GM19468 (cell line): Measurements from ENCODE around the gene APP.

Source experiments
- ATAC-seq: cut with Tn5 transposase; IDR thresholded peaks from one replicate; pipeline ENCODE4 v1.9.1; 2021; ENCODE audit warnings: mild to moderate bottlenecking, moderate library complexity, moderate number of reproducible peaks; ENCODE audit not compliant: unreplicated experiment; ENCODE audit errors: extremely low read depth

The APP gene

DNA sequence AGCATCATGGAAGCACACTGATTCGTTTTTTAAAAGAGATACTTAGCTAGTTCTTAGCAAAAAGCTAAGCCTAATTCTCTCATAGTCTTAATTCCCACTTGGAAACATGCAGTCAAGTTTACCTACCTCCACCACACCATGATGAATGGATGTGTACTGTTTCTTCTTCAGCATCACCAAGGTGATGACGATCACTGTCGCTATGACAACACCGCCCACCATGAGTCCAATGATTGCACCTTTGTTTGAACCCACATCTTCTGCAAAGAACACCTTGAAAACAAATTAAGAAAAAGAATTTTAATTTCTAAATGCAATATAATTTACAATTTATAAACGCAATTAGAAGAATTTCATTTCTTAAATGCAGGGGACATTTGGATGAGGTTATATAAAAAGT, 279.0 kb downstream of the APP start:
- ATAC-seq = no peak

DNA sequence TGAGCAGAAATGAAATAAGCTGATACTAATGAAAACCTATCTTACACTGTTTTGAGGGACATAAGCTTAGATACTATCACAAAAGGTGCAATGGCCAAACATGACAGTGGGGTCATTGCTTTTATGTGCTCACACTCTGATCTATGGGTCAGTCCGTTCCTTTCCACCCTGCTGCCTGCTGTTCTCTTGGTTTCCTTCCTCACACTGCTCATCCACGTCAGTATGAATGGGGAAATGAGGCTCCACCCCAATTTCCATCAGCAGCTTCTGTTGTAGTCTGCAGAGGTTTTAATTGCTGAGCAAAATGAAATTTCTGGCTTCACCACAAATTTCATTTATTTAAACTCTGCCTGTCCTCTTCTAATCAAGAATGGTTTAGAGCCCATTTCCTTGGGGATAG, 280.6 kb downstream of the APP start:
- no peak for ATAC-seq

DNA sequence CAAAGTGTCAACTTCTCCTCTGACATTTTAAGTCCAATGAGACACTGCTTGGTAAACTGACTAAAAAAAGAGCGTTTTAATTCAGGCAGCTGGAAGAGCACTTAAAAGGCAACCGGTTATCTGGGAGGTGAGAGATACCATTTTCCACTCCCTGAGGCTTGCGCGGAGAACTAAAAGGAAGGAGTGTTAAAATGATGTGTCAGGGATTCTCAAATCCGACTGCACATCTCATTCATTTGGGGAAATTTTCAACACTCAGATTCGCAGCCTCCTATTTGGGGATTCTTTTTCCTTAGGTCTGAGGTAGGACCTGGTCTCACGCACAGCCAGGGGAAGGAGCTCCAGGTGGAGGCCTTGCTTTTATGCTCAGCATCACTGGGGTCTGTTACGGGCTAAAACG, 281.9 kb downstream of the APP start:
- ATAC-seq = no peak

GRCh38 chr21:25887646-25888306, 282.8 kb downstream of the APP start:
- no peak for ATAC-seq

- no peak for ATAC-seq
These were observed 283.4 kb downstream of the APP start for GRCh38 chr21:25887166-25887565.

DNA sequence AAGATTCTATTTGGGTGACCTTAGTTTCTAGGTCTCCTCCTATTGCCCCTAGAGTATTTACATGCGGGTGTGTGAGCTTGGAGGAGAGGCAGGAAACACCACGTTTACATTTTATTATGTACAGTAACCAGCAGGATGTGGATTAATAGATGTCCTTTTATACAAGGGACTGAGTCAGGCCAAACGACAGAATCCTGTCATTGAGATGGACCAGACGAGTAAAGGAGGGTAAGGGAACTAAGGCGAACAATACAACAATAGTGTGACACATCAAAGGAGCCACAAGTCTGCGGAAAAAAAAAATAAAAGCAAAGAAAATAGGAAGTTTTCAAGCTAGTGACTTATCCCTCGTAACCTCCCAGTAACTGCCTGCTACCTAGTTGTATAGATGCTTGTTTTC, 284.7 kb downstream of the APP start:
- no peak for ATAC-seq

- ATAC-seq = no peak
These were observed 285.2 kb downstream of the APP start for GRCh38 chr21:25885405-25885804.

GRCh38 chr21:25884311-25884710, 286.3 kb downstream of the APP start:
- ATAC-seq = no peak

GRCh38 chr21:25881524-25882376, 288.8 kb downstream of the APP start:
- ATAC-seq = peak; percentile 64

GRCh38 chr21:25879203-25879602, 291.4 kb downstream of the APP start:
- ATAC-seq = no peak

DNA sequence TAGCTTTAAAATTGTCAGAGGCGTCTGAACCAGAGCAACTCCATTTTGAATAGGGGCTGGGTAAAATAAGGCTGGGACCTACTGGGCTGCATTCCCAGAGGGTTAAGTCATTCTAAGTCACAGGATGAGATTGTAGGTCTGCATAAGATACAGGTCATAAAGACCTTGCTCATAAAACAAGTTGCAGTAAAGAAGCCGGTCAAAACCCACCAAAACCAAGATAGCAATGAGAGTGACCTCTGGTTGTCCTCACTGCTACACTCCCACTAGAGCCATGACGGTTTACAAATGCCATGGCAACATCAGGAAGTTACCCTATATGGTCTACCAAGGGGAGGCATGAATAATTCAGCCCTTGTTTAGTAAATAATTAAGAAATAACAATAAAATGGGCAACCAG, 292.2 kb downstream of the APP start:
- no peak for ATAC-seq

DNA sequence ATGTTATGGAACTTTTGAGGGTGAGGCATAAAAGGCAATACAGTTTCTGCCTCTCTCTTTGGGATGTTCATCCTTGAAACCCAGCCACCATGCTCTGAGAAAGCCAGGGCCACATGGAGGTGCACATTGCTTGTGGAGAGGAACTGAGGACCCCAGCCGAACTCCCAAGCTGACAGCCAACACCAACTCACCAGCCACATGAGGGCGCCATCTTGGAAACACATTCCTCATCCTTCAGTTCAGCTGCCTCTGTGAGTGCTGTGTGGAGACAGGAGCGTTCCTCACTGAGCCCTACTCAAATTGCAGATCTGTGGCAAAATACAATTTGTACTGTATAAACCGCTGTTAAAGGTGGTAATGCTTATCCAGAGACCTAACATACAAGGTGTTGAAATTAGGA, 298.3 kb downstream of the APP start:
- ATAC-seq = no peak

DNA sequence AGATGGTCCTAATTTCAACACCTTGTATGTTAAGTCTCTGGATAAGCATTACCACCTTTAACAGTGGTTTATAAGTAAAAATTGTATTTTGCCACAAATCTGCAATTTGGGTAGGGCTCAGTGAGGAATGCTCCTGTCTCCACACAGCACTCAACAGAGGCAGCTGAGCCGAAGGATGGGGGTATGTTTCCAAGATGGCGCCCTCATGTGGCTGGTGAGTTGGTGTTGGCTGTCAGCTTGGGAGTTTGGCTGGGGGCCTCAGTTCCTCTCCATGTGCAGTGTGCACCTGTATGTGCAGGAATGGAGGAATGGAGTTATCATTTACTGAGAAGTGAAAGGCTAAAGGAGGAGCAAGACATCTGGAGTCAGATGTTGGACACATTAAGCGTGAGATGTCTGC, 299.0 kb downstream of the APP start:
- ATAC-seq = no peak

- ATAC-seq = no peak
These were observed 300.5 kb downstream of the APP start for GRCh38 chr21:25870084-25870483.

- ATAC-seq = no peak
These were observed 303.5 kb downstream of the APP start for GRCh38 chr21:25867061-25867460.

- no peak for ATAC-seq
These were observed 306.8 kb downstream of the APP start for GRCh38 chr21:25863747-25864146.

- ATAC-seq = no peak
These were observed 307.5 kb downstream of the APP start for GRCh38 chr21:25863031-25863430.

- ATAC-seq = no peak
These were observed 308.0 kb downstream of the APP start for GRCh38 chr21:25862596-25862995.

- no peak for ATAC-seq
These were observed 308.5 kb downstream of the APP start for GRCh38 chr21:25862112-25862511.

DNA sequence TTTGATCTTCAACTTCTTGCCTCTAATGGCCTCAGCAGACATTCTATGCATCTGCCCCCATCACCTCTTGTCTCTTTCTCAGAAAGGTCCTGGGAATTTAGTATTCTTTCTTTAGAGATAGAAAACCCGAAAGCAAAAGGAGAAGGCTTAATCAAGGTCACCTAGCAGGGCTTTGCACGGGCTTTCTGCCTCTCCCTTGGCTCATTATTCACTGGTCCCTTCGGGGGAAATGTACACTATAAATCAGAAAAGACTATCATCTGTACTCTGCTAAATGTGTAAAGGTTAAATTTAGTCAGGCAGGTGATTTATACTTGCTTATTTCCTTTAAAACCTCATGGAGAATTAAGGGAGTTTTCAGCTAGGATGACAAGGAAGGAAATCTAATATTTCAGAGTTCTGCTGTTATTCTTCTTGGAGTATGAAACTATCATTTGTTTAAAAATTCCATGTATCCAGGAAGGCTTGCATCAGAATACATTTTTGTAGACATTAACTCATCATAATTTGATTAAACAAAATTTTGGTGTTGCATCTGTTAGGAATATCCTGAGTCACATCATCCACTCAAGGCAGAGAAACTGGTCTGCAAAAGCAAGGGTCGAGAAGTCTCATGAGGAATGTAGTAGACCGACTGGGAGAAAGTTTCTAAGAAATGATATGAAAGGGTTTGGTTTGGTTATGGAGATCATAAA, 311.2 kb downstream of the APP start:
- ATAC-seq = no peak

DNA sequence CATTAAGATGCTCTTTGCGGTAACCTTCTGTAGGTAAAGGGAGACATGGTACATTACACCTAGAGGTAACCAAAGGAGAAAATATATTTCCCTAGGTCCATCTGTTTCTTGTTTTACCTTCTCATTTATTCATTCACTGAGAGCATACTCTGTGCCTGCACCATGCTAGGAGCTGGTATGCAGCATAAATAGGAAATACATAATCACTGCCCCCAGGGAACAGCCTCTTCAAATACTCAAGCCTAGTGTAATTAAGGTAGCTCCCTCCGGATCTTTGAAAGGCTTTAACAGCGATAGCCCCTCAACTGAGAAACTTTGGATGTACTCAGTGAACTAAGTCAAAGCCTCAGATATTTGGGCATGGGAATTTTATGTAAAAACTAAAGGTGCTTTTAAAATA, 312.2 kb downstream of the APP start:
- no peak for ATAC-seq
